Hepatocyte (in vitro differentiated cells): ENCODE data around the gene PCDHGC3. TPM values are rescaled to one million over a fixed set of nuclear protein-coding genes. Genes with fewer than 3 reads are reported as not detected.

ENCODE experiments used
- DNase-seq: peaks from one replicate; pipeline ENCODE4 v3.0.0-alpha.2; 2016; ENCODE audit warnings: low spot score
- H2AFZ ChIP-seq: fragments of 200-600 bp; sonication (generic); 2 replicates; pipeline ENCODE4 v1.6.0; 2016; ENCODE audit warnings: antibody characterized with exemption, mild to moderate bottlenecking
- H3K27ac ChIP-seq: fragments of 200-600 bp; sonication (generic); 2 replicates; pipeline ENCODE4 v1.5.1; 2016; ENCODE audit warnings: mild to moderate bottlenecking
- H3K27me3 ChIP-seq: fragments of 200-600 bp; sonication (generic); 2 replicates; pipeline ENCODE4 v1.6.1; 2016
- H3K36me3 ChIP-seq: fragments of 200-600 bp; sonication (generic); replicated peaks from 2 replicates; pipeline ENCODE4 v1.5.1; 2016; ENCODE audit warnings: low read depth; ENCODE audit not compliant: insufficient read depth
- H3K4me1 ChIP-seq: fragments of 200-600 bp; sonication (generic); 2 replicates; pipeline ENCODE4 v1.5.1; 2016; ENCODE audit warnings: mild to moderate bottlenecking, moderate library complexity; ENCODE audit not compliant: insufficient read depth
- H3K4me2 ChIP-seq: fragments of 200-600 bp; sonication (generic); 2 replicates; pipeline ENCODE4 v1.6.0; 2016
- H3K4me3 ChIP-seq: fragments of 200-600 bp; sonication (generic); 2 replicates; pipeline ENCODE4 v1.5.1; 2016; ENCODE audit warnings: mild to moderate bottlenecking
- H3K79me2 ChIP-seq: fragments of 200-600 bp; sonication (generic); 2 replicates; pipeline ENCODE4 v1.6.0; 2017; ENCODE audit warnings: mild to moderate bottlenecking
- H3K9me2 ChIP-seq: fragments of 200-600 bp; sonication (generic); replicated peaks from 2 replicates; pipeline ENCODE4 v1.6.0; 2017; ENCODE audit warnings: mild to moderate bottlenecking; ENCODE audit not compliant: insufficient read depth
- H3K9me3 ChIP-seq: fragments of 200-600 bp; sonication (generic); 2 replicates; pipeline ENCODE4 v1.5.1; 2016; ENCODE audit warnings: low read depth, mild to moderate bottlenecking
- H4K20me1 ChIP-seq: fragments of 200-600 bp; sonication (generic); 2 replicates; pipeline ENCODE4 v1.6.0; 2016; ENCODE audit warnings: mild to moderate bottlenecking; ENCODE audit not compliant: insufficient read depth, poor library complexity, severe bottlenecking
- CTCF ChIP-seq: fragments of 200-600 bp; sonication (generic); IDR thresholded peaks from 2 replicates; pipeline ENCODE4 v1.5.1; 2016; ENCODE audit warnings: antibody characterized with exemption, mild to moderate bottlenecking; ENCODE audit not compliant: poor library complexity
- EZH2 ChIP-seq: fragments of 200-600 bp; sonication (generic); IDR thresholded peaks from 2 replicates; pipeline ENCODE4 v1.6.1; 2016; ENCODE audit warnings: antibody characterized with exemption, mild to moderate bottlenecking, borderline replicate concordance
- EZH2phosphoT487 ChIP-seq: fragments of 200-600 bp; sonication (generic); IDR thresholded peaks from one replicate; pipeline ENCODE4 v1.6.1; 2018; ENCODE audit warnings: antibody characterized with exemption, mild to moderate bottlenecking, low read depth, moderate library complexity; ENCODE audit not compliant: unreplicated experiment, severe bottlenecking
- WGBS: methylation state at CpG from one replicate; pipeline ENCODE4 v1.1.6; 2016; ENCODE audit warnings: low lambda C conversion rate; ENCODE audit errors: missing lambda C conversion rate; 5-methylcytosine and 5-hydroxymethylcytosine counted together
- polyA plus RNA-seq: library from polyadenylated mRNA; unstranded; fragments of >200 nt; fragmentation: Nextera tagmentation; extraction: Ambion mirVana; gene quantifications from 2 replicates; pipeline ENCODE4 v1.2.1, GENCODE V29; 2016
- total RNA-seq: library from RNA; depleted of rRNA; stranded (reverse); fragments of >200 nt; gene quantifications from 2 replicates; pipeline ENCODE4 v1.2.3, GENCODE V29; 2014

The PCDHGC3 gene
- total and polyA plus RNA-seq, 2 experiments from 2014 or later: 18.9 to 40.8 TPM

GRCh38 chr5:141465351-141465750 lies 10.4 kb upstream of the PCDHGC3 start:
- 94% methylated on average over 3 of the region's 3 CpGs for WGBS

GRCh38 chr5:141476132-141476911 lies 556 bp downstream of the PCDHGC3 start:
- 15% methylated on average over 57 of the region's 58 CpGs for WGBS
- no peaks in the 10 kb centered on the region for H4K20me1 ChIP-seq
- peak overlapping the region; percentile 60 for H2AFZ ChIP-seq
- peak overlapping the region; percentile 84 for H3K27ac ChIP-seq
- no peaks in the 10 kb centered on the region for H3K27me3 ChIP-seq
- H3K4me1 ChIP-seq: peaks cover 5% of the 10 kb centered on the region
- TF ChIP-seq CTCF (no peak), EZH2phosphoT487 (no peak), EZH2 (no peak)
- peak overlapping the region; percentile 82 for H3K4me2 ChIP-seq
- DNase-seq: peak; percentile 62
- H3K4me3 ChIP-seq: peak overlapping the region; percentile 47
- H3K9me3 ChIP-seq: no peaks in the 10 kb centered on the region
- no peaks in the 10 kb centered on the region for H3K9me2 ChIP-seq
- H3K36me3 ChIP-seq: no peaks in the 10 kb centered on the region
- H3K79me2 ChIP-seq: peaks cover 43% of the 10 kb centered on the region

More at GRCh38 chr5:141465351-141465750, 10.4 kb upstream of the PCDHGC3 start:
- Histone ChIP-seq H3K27me3 (no peaks in the 10 kb centered on the region), H3K9me2 (no peaks in the 10 kb centered on the region), H3K36me3 (no peaks in the 10 kb centered on the region), H3K4me2 (no peak overlapping the region), H3K4me1 (no peaks in the 10 kb centered on the region), H3K4me3 (no peak overlapping the region), H3K9me3 (no peaks in the 10 kb centered on the region), H4K20me1 (no peaks in the 10 kb centered on the region), H2AFZ (no peak overlapping the region), H3K27ac (no peak overlapping the region), H3K79me2 (peaks cover 6% of the 10 kb centered on the region)
- no peak for TF ChIP-seq CTCF
- no peak for TF ChIP-seq EZH2phosphoT487
- no peak for TF ChIP-seq EZH2
- no peak for DNase-seq

GRCh38 chr5:141477044-141477575 lies 1.3 kb downstream of the PCDHGC3 start:
- no peak for TF ChIP-seq CTCF
- TF ChIP-seq EZH2phosphoT487: no peak
- no peak for TF ChIP-seq EZH2
- H3K36me3 ChIP-seq: no peaks in the 10 kb centered on the region
- H3K4me3 ChIP-seq: peak overlapping the region; percentile 47
- no peaks in the 10 kb centered on the region for H3K9me3 ChIP-seq
- H3K4me2 ChIP-seq: peak overlapping the region; percentile 82
- H4K20me1 ChIP-seq: no peaks in the 10 kb centered on the region
- peaks cover 45% of the 10 kb centered on the region for H3K79me2 ChIP-seq
- no peaks in the 10 kb centered on the region for H3K27me3 ChIP-seq
- no peak for DNase-seq
- peaks cover 5% of the 10 kb centered on the region for H3K4me1 ChIP-seq
- H2AFZ ChIP-seq: no peak overlapping the region
- WGBS: 92% methylated on average over 24 of the region's 24 CpGs
- peak overlapping the region; percentile 84 for H3K27ac ChIP-seq
- H3K9me2 ChIP-seq: no peaks in the 10 kb centered on the region
